ENCODE results near the gene ATP1A3.

DNA sequence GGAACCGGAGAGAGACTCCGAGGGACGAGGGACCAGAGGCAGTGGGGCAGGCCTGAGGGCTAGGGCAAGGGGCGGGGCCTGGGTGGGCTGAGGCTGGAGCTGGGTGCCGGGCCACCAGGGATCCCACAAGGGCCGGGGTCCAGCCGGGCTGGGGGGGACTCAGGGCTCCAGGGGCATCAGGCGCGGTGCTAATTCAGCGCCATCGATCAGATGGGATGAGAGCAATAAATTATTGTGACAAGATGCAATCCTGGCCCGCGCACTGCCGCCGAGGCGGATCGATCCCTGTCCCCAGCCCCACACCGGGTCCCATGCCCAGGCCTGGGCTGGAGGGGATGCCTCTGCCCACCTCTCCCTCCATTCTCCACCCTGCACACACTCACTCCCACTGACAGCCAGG is 71.4 kb downstream of the ATP1A3 start:
- TF ChIP-seq, protein P1, sequence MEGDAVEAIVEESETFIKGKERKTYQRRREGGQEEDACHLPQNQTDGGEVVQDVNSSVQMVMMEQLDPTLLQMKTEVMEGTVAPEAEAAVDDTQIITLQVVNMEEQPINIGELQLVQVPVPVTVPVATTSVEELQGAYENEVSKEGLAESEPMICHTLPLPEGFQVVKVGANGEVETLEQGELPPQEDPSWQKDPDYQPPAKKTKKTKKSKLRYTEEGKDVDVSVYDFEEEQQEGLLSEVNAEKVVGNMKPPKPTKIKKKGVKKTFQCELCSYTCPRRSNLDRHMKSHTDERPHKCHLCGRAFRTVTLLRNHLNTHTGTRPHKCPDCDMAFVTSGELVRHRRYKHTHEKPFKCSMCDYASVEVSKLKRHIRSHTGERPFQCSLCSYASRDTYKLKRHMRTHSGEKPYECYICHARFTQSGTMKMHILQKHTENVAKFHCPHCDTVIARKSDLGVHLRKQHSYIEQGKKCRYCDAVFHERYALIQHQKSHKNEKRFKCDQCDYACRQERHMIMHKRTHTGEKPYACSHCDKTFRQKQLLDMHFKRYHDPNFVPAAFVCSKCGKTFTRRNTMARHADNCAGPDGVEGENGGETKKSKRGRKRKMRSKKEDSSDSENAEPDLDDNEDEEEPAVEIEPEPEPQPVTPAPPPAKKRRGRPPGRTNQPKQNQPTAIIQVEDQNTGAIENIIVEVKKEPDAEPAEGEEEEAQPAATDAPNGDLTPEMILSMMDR (IDR thresholded peaks at IDR 0.05), result no peak
- no peak for TF ChIP-seq KAT7 (CRISPR knock-in tag; IDR thresholded peaks at IDR 0.05; ENCODE audit: borderline replicate concordance)
- no peak for TF ChIP-seq TCF7 (CRISPR knock-in tag; IDR thresholded peaks at IDR 0.05; ENCODE audit: low read depth)
- TF ChIP-seq, protein P2, sequence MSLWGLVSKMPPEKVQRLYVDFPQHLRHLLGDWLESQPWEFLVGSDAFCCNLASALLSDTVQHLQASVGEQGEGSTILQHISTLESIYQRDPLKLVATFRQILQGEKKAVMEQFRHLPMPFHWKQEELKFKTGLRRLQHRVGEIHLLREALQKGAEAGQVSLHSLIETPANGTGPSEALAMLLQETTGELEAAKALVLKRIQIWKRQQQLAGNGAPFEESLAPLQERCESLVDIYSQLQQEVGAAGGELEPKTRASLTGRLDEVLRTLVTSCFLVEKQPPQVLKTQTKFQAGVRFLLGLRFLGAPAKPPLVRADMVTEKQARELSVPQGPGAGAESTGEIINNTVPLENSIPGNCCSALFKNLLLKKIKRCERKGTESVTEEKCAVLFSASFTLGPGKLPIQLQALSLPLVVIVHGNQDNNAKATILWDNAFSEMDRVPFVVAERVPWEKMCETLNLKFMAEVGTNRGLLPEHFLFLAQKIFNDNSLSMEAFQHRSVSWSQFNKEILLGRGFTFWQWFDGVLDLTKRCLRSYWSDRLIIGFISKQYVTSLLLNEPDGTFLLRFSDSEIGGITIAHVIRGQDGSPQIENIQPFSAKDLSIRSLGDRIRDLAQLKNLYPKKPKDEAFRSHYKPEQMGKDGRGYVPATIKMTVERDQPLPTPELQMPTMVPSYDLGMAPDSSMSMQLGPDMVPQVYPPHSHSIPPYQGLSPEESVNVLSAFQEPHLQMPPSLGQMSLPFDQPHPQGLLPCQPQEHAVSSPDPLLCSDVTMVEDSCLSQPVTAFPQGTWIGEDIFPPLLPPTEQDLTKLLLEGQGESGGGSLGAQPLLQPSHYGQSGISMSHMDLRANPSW (CRISPR knock-in tag; conservative IDR thresholded peaks at IDR 0.05; ENCODE audit: low read depth), result no peak
- TF ChIP-seq JUN (CRISPR knock-in tag; IDR thresholded peaks at IDR 0.05), result no peak

All from WTC11 (cell line).